ENCODE results near the gene CEP128.

CEP128 gene

GRCh38 chr14:80658155-80658554 lies 283.4 kb downstream of the CEP128 start:
- DNase-seq = no peak

DNA sequence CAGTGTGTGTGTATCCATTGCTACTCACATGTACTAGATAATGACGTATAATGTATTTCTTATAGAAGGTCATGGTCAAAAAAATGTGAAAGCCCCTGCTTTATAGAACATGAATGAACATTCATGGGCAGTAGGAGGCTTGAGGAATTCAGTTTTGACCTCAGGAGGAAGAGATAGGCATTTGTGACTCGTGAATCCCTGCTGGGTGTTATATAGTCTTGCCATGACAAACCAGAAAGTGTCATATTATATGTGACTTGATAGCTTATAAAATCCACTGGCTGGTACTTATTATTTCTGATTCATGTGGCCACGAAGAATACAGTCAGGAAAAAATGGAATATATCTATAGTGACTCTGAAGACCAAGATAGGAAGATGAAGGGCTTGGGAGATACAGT lies 287.6 kb downstream of the CEP128 start:
- no peak for DNase-seq

DNA sequence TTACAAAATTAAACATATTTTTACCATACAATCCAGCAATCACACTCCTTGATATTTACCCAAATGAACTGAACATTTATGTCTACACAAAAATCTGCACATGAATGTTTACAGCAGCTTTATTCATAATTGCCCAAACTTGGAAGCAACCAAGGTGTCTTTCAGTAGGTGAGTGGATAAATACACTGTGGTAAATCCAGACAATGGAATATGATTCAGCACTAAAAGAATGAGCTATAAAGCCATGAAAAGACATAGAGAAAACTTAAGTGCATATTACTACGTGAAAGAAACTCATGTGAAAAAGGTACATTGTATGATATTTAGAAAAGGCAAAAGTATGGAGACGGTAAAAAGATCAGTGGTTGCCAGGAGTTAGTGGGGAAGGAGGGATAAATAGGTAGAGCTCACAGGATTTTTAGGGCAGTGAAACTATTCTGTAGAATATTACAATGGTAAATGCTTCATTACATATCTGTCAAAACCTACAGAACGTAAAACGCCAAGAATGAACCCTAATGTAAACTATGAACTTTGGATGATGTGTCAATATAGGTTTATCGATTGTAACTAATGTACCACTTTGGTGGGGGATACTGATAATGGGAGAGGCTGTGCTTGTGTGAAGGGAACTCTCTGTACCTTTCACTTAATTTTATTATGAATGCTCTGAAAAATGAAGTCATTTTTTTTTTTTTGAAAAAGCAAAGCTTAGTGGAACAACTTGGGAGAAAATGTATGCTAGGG lies 295.7 kb downstream of the CEP128 start:
- DNase-seq = no peak

DNA sequence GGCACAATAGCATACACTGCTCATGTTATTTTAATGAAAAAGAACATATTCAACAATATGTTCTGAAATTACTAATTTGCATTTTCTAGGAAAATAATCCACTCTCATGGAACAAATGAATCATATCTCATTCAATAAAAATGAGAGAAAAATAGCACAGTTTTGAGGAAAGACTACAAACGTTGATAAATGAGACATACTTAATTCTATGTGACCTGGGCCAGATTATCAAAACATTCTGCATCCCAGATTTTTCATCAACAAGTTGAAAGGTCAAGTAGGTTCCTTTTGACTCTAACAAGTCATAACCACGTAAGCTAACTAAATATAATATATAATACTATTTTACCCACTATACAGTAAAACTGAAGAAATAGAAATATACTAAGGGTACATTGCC lies 296.7 kb downstream of the CEP128 start:
- DNase-seq = no peak

GRCh38 chr14:80638620-80639515 lies 302.7 kb downstream of the CEP128 start:
- no peak for DNase-seq

DNA sequence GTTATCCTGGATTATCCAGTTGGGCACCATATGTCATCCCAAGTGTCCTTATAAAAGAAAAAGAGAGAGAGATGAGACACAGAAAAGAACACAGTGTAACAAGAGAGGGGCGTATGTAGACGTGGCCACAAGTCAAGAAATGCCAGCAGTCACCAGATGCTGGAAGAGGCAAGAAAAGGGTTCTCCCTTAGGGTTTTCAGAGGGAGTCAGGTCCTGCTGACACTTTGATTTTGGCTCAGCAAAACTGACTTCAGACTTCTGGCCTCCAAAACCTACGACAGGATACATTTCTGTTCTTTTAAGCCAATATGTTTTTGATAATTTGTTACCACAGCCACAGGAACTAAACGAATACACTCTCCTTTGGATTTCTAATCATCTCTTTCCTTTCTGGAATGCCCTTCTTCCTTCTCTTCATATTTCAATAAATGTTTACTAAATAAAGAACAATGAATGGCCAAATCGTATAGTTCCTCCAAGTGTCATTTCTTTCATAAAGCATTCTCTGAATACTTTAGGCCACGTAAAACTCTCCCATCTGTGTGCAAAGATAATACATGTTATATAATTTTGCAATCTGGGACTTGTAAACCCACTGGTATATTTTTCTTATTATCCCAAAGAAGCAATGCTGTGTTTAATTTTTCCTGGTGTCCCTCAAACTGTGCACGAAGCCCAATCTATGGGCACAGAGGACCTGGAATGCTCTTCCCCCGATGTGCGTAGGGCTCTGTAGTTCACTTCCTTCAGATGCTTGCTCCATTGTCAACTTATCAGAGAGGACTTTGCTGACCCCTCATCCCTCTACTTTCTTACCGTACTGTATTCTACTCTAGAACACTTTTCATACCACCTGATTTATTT lies 303.6 kb downstream of the CEP128 start:
- no peak for DNase-seq

DNA sequence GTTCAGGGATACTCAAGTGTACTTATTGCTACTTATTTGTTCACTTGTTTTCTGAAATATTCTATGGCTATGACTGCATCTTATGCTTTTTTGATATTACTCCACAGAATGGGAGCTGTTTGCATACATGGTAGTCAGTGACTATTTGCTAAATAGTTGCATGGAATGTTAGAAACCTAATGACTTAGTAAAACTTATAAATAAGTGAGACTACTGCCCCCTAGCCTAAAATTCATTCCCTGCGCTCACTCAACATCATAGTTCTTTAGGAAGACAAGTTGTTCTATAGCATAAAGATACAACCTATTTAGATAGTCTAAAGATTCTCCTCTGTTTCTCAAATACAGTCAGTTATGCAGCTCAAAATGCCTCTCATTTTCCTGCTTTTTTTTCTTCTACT lies 305.5 kb downstream of the CEP128 start:
- DNase-seq = no peak

DNA sequence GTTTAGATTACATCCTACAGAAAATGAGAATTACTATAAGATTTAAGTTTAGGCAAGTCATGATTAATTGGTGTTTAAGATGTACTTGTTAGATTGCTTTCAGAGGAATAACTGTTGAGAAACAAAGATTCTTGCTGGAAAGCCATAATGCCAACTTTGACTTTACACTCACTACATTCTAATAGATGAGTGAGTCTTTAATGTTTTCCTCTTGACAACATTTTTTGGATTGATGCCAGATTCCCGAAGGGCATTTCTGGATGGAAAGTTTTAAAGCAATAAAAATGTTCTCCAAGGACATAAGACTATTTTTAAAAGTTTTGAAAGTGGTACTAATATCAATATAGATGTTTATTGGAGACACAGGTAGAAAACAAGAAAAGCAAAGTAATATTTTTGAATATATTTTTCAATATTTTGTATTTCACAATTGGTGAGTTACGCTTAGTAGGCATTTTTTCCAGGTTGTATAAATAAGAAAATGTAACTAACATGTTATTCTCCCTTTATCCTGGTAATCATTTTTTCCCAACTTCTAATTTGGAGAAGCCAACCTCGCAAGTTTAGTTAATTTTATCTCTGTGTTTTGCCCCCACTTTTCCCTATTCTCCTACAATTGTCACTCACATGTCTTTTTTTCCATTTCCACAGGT lies 307.3 kb downstream of the CEP128 start:
- no peak for DNase-seq

GRCh38 chr14:80629606-80630005 lies 311.9 kb downstream of the CEP128 start:
- DNase-seq = no peak

DNA sequence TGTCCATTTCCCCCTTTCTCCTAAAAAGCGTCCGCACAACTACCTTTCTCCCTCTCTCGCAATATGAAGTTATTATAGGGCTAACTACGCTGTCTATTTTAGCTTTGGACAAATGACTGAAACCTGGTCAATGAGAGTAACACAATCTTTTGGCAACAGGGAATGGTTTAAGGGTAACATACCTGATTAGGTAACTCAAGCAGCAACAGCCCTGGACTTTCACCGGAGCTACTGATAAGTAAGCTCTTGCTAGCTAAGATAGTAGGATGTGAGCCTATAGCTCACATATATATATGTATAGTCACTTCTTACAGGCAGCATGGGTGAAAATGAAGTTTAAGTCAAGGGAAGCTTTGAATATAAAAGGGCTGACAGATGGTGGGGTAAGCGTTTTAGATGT lies 313.0 kb downstream of the CEP128 start:
- DNase-seq = no peak

DNA sequence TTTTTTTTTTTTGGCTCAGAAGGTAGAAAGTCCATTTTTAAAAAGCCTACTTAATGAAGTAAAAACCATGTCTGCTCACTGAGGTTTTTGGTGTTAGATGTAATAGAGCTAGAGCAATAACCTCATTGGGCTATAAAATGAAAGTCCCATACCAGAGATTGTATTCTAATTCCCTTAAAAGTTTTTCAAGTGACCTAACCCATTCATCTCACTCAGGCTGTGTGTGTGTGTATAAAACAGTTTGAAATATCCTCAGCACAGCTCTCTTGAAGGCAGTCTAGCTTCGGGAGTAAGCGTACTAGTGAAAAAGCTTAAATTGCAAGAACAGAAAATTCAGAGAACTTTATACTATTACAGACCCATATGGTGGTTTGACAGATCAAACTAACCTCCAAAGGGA lies 313.8 kb downstream of the CEP128 start:
- no peak for DNase-seq

GRCh38 chr14:80624581-80624980 lies 317.0 kb downstream of the CEP128 start:
- DNase-seq = no peak

- DNase-seq = no peak
Measured at GRCh38 chr14:80621701-80622100, 319.8 kb downstream of the CEP128 start.

GRCh38 chr14:80620434-80620833 lies 321.1 kb downstream of the CEP128 start:
- DNase-seq = no peak

DNA sequence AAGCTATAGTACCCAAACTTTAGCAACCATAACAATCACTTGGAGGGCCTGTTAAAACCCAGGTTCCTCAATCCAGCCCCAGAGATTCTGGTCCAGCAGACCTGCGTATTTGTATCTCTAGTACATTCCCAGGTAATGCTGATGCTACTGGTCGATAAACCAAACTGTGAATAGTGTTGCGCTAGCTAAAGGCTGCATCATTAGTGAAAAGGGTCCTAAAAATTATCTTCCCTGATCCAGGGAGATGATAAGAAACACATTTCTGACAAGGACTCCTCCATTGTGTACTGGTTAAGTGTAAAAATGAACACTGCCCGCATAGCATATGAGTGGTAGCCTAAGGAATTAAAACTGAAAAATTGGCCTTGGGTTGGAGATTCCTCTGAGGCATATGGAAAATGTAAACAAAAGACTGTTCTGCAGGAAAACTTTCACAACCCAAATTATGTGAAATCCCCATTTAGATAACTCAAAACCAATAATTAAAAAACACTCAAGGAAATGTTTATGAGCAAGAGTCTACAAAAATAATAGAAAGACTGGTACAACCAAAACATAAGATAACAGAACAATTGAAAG lies 322.7 kb downstream of the CEP128 start:
- DNase-seq = no peak

GRCh38 chr14:80615831-80616230 lies 325.7 kb downstream of the CEP128 start:
- no peak for DNase-seq

- DNase-seq = no peak
Measured at GRCh38 chr14:80609055-80609454, 332.5 kb downstream of the CEP128 start.

DNA sequence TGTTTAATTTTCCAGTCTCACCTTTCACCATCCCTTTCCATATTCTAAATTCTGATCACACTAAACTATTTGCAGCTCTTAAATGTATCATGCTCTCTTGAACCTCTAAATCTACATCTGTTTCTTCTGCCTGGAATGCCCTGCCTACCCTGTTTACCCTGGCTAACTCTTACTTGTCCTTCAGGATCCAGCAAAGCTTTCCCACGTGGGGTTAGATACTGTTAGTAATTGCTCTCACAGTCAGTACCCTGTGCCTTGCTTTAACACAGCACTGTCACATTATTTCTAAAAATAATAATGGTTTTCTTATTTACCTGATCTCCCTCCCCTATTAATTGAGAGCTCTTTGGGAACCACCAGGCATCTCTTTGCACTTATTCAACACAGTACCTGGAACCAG lies 333.0 kb downstream of the CEP128 start:
- no peak for DNase-seq

- DNase-seq = no peak
Measured at GRCh38 chr14:80607430-80608190, 333.9 kb downstream of the CEP128 start.

- no peak for DNase-seq
Measured at GRCh38 chr14:80606347-80606772, 335.2 kb downstream of the CEP128 start.

- no peak for DNase-seq
Measured at GRCh38 chr14:80605536-80605935, 336.0 kb downstream of the CEP128 start.

DNA sequence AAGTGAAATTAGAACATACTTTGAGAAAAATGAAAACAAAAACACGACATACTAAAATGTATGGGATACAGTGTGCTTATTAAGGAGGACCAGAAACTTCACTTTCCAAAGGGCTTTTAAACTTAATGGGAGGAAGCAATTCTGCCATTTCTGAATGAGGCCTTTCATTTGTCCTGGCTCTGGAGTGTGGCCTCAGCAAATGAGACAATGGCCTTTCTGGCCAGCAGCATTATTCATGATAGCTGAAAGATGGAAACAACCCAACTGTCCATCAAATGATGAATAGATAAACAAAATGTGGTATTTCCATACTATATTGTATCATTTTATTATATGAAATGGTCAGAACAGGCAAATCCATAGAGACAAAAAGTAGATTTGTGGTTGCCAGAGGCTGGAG lies 338.6 kb downstream of the CEP128 start:
- no peak for DNase-seq
